Activated CD4-positive, CD25-positive, alpha-beta regulatory T cell (primary cell): ENCODE data around the gene RTN3.
"Not testable (repeated sequence)": the region's sequence is repeated elsewhere in the genome, so short reads cannot be mapped to it uniquely, and the experiment has no call there.

Source experiments
- DNase-seq, 4 experiments: peaks; one replicate each; lab custom pipeline; 2025; lab: John Stamatoyannopoulos, UW

RTN3 gene

GRCh38 chr11:63681321-63682065, at the start of gene RTN3:
Gene RTN3 (plus strand): TSS chr11:63681500. CDS start chr11:63681637, 137 bp downstream.
- peak; percentile 94 to 98 (median 96) for DNase-seq

- DNase-seq, result peak; percentile 14 to 40 (median 33)
These were observed 45.4 kb upstream of the RTN3 start for GRCh38 chr11:63635762-63636465.

GRCh38 chr11:63638436-63638835, 42.9 kb upstream of the RTN3 start:
- DNase-seq, result not testable (repeated sequence)

- no peak for DNase-seq
These were observed 42.0 kb upstream of the RTN3 start for GRCh38 chr11:63639199-63639832.

GRCh38 chr11:63641727-63642126, 39.6 kb upstream of the RTN3 start:
- DNase-seq, result no peak

- DNase-seq, result no peak
These were observed 38.1 kb upstream of the RTN3 start for GRCh38 chr11:63643205-63643604.

GRCh38 chr11:63652671-63653070, 28.6 kb upstream of the RTN3 start:
- DNase-seq, result no peak

GRCh38 chr11:63660972-63661371, 20.3 kb upstream of the RTN3 start:
- DNase-seq, result no peak

GRCh38 chr11:63663809-63664208, 17.5 kb upstream of the RTN3 start:
- DNase-seq, result no peak

GRCh38 chr11:63666874-63667273, 14.4 kb upstream of the RTN3 start:
- DNase-seq, result no peak

DNA sequence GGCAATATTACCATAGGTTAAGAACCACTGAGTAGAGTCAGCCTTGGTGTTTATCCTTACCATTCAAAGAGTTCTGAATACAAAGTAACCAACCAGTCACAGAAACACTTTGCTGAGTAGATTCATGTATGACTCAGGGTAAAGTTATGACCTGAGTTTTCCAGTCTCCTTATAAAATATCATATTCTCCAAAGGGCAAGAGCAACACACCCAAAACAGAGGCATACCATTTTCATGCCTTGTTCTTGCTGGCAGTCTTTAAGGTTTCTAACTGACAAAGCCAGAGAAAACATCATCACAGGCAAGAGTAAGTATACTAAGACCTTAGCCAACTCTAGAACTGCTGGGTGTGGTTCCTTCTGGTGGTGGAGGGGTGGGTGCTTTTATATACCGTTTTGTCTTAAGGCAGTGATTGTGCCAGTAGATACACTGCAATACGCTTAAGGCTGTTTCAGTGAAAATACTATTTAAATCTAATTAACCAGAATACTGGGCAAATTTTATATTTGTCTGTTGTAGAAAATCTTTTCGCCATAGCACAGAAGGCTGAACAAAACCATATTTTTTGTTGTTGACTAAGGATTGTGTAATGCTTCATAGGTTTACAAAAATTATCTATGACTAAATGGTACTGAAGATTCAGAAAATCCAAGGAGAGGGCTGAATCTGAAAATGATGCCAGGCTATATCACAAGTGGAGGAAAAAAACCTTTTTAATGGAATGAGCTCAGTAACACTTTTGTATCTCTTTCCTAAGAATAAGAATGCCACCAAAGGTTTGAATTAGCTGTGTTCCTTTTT, 13.1 kb upstream of the RTN3 start:
- DNase-seq, result no peak

GRCh38 chr11:63670096-63670432, 11.2 kb upstream of the RTN3 start:
- no peak for DNase-seq

DNA sequence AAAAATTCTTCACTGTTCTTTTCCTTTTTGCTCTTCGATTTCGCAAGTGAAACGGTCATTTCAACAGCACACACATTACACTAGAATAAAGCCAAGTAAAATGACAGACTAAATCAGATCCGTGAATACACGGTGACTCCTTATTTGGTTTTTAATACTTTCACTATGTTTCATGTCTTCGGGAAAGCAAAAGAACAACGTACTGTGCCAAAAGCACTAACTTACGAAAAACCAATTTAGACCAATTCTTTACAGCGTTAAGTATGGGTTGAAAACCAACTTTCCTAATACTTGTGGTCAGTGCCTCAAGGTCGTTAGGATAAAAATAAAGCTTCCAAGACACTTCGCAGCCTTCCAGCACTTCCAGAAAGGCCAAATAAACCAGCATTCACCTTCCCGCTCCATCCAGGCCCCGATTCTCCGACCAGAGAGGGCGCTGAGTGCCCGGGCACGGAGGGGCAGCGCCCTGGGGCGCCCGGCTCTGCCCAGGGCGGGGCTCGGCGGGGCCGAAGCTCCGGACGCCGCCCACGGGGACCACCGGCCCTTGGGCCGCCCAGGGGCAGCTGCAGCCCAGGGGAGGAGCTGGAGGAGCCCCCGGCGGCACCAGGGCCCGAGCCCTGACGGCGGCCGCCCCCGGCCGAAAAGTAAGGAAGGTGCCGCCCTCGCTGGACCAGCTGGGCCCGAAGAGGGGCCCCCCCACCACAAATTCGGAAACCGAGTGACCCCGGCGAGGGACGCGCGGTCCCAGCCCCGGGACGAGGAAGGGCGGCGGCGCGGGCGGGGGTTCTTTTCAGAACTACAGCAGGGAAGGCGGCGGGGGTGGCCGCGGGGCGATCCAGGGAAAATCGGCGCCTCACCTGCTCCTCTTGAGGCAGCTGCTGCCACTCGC, 10.6 kb upstream of the RTN3 start:
- DNase-seq, result peak in 3 of 4 experiments; percentile 2 to 44 (median 20)

DNA sequence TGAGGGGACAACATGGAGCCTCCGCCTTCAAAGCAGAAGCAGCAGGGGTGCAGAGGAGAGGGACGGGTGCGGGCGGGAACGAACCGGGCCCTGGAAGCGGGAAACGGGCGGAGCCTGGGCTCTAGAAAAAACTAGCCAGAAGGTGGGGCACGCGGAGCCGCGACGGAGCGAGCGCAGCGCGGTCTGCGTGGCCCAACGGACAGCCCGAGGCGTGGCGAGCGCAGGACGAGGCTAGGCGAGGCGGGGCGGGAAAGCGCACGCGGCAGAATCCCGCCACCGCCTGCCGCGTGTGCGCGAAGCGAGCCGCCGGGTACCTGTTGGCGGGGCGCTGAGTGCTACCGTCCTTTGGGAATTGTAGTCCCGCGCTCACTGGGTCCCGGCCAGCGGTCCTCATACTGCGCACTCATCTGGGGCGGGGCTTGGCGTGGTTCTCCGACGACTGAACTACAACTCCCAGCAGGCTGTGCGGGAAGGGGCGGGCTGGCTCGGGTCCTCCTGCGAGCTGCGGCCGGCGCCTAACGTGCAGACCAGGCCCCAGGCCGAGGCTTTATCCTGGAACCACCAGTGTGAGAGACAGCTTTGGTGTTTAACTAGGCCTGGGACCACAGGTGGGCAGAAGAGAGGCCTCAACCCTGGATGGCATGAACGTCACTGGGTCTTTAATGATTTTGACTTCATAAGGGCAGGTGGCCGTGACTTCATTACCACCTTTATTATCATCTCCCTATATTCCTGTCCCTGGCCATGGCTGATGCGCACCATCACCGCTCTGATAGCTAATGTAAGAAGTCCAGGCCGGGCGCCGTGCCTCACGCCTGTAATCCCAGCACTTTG, 9.8 kb upstream of the RTN3 start, which contains the start of gene ATL3:
TSS of gene ATL3 (minus strand) at position 55 of the 834 bp plus-strand sequence. CDS start at position 14, 41 bp downstream.
- DNase-seq, result peak; percentile 86 to 92 (median 90)

DNA sequence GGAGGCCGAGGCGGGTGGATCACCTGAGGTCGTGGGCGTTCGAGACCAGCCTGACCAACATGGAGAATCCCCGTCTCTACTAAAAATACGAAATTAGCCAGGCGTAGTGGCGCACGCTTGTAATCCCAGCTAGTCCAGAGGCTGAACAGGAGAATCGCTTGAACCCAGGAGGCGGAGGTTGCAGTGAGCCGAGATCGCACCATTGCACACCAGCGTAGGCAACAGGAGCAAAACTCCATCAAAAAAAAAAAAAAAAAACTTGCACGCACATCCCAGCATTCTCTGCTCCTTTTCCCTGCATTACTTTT, 9.2 kb upstream of the RTN3 start:
- DNase-seq, result no peak

- no peak for DNase-seq
These were observed 8.3 kb upstream of the RTN3 start for GRCh38 chr11:63672936-63673539.

GRCh38 chr11:63673579-63673978, 7.7 kb upstream of the RTN3 start:
- no peak for DNase-seq

GRCh38 chr11:63680834-63681320, 423 bp upstream of the RTN3 start:
- no peak for DNase-seq
